ENCODE results near the gene MRPL52.
"Not testable (repeated sequence)": the region's sequence is repeated elsewhere in the genome, so short reads cannot be mapped to it uniquely, and the experiment has no call there.

The MRPL52 gene

GRCh38 chr14:22811722-22812121 is 18.0 kb upstream of the MRPL52 start:
- no peak for DNase-seq (ENCODE audit: low spot score)

- no peak for DNase-seq (ENCODE audit: low spot score)
Observed at GRCh38 chr14:22812744-22813143, 16.9 kb upstream of the MRPL52 start.

- no peak for DNase-seq (ENCODE audit: low spot score)
Observed at GRCh38 chr14:22813145-22813544, 16.5 kb upstream of the MRPL52 start.

GRCh38 chr14:22814373-22814772 is 15.3 kb upstream of the MRPL52 start:
- DNase-seq (ENCODE audit: low spot score): no peak

- DNase-seq (ENCODE audit: low spot score): no peak
Observed at GRCh38 chr14:22814941-22815713, 14.6 kb upstream of the MRPL52 start, which contains the start of gene SLC7A7. SLC7A7 (minus strand) TSS chr14:22815435; CDS start chr14:22813398, 2,037 bp downstream.

GRCh38 chr14:22819151-22819988 is 10.3 kb upstream of the MRPL52 start:
- peak; percentile 68 for DNase-seq (ENCODE audit: low spot score)

DNA sequence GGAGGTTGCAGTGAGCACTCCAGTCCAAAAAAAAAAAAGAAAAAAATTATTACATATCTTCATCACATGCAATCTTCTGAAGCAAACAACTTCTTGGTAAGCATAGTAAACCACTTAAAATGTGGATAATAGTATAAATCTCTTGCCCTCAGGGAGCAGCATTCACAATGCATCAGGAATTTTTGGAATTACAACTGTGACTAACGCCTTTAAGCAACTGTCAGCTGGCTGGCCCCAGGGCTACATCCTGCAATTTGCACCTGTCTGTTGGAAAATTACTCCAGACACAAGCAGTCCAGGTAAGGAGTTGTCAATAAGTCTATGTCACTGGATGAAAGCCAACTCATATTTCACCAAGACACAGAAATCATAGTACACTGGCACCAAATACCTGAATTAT is 9.0 kb upstream of the MRPL52 start:
- no peak for DNase-seq (ENCODE audit: low spot score)

DNA sequence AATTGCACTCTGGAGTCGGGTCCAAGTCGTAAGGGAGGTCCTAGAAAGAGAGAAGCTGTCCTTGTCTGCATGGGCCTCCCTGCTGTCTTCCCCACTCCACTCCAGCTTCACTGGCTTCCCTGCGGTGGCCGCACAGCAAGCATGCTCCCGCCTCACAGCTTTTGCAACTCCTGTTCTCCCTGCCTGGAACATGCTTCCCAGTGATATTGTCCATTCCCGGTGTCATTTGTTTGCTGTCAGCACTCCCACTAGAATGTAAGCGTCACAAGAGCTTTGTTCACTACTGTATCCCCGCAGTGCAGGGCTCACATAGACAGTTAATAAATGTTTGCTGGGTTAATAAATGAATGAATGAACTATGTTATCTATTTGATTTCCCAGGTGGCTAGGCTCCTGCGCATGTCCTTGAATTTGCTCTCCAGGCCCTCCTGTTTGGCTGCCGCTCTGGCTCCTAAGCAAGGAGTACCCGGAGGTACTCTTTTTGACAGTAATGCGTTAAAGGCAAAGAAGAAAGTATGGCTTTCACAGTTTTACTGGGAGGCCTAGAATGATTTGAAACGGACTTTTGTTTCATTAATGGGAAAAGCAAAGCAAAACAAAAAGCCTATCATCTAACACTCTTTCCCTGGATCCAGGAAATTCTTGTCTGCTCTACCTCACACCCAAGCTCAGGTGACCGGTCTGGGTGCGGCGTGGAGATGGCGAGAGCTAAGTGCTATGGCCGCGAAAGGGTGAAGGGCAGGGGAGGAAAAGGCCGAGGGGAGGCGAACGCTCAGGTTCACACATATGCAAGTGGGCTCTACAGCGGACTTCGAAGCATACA is 8.3 kb upstream of the MRPL52 start:
- no peak for DNase-seq (ENCODE audit: low spot score)

GRCh38 chr14:22822016-22822570 is 7.6 kb upstream of the MRPL52 start:
- no peak for DNase-seq (ENCODE audit: low spot score)

GRCh38 chr14:22822571-22823098 is 7.1 kb upstream of the MRPL52 start:
- DNase-seq (ENCODE audit: low spot score): peak; percentile 92

- DNase-seq (ENCODE audit: low spot score): peak; percentile 82
Observed at GRCh38 chr14:22824711-22825359, 4.9 kb upstream of the MRPL52 start.

DNA sequence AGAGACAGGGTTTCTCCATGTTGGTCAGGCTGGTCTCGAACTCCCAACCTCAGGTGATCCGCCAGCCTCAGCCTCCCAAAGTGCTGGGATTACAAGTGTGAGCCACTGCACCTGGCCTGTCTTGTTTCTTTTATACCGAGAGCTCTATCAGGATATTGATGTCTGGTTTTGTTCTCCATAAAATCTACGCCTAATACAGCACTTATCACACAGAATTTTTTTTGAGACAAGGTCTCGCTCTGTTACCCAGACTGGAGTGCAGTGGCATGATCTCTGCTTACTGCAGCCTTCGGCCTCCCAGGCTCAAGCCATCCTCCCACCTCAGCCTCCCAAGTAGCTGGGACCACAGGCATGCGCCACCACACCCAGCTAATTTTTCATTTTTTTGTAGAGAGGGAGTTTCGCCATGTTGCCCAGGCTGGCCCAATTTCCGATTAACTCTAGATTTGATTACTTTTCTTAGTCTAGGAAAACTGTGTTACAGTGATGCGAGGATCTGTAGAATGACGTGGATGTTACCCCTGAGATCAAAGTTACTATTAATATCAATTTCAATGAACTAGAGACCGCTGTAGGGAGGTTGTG is 519 bp upstream of the MRPL52 start:
- not testable (repeated sequence) for DNase-seq (ENCODE audit: low spot score)

DNA sequence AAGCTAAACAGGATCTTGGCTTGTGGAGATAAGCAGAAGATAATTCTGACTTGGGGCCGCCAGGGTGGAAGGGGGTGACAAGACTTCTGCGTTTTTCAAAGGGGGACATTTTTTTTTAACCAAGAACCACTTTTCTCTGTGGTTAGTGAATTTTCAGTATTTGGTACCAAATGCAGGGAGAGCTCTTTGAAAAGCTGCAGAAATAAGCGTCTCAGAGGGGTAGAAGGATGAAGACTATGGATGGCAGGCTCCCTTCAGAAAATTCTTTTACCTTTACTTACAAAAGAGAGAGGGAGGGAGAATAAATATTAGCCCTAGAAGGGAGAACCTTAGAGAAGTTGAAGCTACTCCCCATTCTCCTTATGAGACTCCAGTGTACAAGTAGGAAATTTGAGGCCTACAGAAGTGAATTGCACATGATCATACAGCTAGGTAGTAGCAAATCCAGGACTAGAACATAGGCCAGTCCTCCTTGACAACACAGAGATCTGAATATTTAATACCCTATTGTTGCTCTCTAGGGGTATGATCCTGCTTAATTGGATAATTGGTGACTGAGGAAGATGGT is 840 bp downstream of the MRPL52 start:
- DNase-seq (ENCODE audit: low spot score): no peak

- DNase-seq (ENCODE audit: low spot score): no peak
Observed at GRCh38 chr14:22835505-22835904, 5.8 kb downstream of the MRPL52 start.

DNA sequence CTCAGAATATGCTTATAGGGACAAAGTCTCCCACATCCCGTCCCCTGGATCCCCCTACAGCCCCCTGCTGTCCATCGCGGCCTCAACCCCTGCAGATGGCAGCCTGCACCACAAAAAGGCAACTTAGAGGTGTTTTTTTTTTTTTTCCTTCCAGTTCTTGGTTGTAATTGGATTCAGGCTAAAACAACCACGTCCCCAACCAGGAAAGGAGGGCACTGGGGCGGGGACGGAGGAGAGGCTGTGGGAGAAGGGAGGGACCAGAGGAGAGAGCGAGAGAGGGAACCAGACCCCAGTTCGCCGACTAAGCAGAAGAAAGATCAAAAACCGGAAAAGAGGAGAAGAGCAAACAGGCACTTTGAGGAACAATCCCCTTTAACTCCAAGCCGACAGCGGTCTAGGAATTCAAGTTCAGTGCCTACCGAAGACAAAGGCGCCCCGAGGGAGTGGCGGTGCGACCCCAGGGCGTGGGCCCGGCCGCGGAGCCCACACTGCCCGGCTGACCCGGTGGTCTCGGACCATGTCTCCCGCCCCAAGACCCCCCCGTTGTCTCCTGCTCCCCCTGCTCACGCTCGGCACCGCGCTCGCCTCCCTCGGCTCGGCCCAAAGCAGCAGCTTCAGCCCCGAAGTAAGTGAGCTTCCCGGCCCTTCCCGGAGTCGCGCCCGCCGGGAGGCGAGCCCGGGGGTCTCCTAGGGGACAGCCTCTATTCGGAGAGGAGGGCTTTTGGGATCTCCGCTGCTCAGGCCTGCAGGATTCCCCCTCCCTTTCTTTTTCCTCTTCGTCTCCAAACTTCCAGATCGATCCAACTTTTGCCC is 6.8 kb downstream of the MRPL52 start, which contains the start of gene MMP14:
Gene MMP14 (plus strand): TSS at position 285 of the 813 bp plus-strand sequence. CDS start 233 bp downstream, at position 518.
- peak; percentile 94 for DNase-seq (ENCODE audit: low spot score)

DNA sequence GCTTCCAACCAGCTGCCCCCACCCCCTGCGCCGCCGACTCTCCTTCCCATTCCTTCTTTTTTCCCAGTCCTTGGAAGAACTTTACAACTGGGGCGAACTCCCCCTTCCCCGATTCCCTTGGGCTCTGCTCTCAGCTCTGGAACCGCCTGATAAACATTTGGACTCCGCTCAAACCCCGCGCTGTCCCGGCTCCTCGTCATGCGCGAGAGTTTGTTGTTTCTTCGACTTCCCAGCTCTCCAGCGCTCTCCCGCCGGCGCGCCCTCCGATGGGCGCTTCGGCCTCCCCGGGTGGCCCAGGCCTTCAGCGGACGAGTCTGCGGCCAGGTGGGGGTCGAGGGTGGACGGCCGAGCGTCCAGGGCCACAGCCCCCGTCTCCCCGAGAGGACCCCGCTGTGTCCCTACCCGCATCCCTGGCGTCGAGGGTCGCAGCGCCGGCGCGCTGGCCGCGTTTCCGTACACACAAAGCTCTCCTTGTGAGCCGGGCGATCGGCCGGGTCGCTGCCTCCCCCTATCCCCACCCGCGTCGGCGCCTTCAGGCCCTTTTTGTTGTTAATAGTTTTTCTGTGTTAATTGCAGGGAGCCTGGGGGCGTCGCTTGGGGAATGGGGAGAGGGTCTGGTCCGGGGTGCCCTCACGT is 7.5 kb downstream of the MRPL52 start:
- DNase-seq (ENCODE audit: low spot score): peak; percentile 67

DNA sequence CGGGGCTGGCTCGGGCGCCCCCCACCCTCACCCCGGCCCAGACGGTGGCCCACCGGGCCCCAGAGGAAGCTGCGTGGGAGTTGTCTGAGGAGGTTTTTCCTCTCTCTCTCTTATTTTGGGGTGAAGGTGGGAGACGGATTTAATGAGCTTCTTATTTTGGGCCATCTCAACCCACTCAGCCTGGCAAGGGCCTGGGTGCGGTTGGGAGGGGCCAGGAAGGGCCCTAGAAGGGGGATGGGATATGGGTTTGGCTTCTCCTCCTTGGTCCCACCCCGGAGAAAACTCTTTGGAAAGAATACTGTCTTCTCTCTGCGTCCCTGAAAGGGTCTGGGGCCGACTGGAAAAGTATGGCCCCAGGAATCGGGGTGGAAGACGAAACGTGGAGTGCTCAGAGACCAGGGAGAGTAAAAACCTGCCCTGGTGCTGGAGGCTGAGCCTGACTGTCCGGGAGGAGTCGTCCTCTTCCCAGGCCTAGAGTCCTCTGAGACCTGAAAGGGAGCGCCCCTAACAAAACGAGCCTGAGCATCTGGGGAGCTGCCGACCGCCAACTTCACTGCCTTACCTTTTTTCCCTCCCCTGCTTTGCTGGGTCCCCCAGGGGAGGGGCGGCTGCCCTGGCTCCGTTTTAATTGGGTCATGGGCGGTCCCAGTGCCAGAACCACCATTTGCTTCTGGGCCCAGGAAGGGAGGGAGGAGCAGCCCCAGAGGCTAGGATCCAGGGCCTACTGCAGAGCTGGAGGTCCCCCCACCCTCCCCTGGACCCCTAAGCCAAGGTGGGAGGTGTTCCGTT is 8.3 kb downstream of the MRPL52 start:
- DNase-seq (ENCODE audit: low spot score): peak; percentile 72

- DNase-seq (ENCODE audit: low spot score): peak; percentile 79
Observed at GRCh38 chr14:22838631-22839041, 8.9 kb downstream of the MRPL52 start.
